Endothelial cell of umbilical vein (primary cell): ENCODE measurements around the gene DIS3L2. TPM values are rescaled to one million over a fixed set of nuclear protein-coding genes. Genes with fewer than 3 reads are reported as not detected.

ENCODE experiments used
- BruUV-seq: library from RNA; stranded (reverse); fragments of 400-500 nt; replicated peaks from 2 replicates; lab custom pipeline; 2021; lab: Mats Ljungman, UMichigan
- CTCF ChIA-PET: fragments of 300-600, 350-600 bp; sonication (Branson Sonifier 250); formaldehyde crosslinking; loops from one replicate; lab custom pipeline; 2021; ENCODE audit warnings: antibody characterized with exemption, inconsistent platforms; lab: Charles Lee
- POLR2A ChIA-PET: fragments of 300-600, 350-600 bp; sonication (Branson Sonifier 250); formaldehyde crosslinking; loops from one replicate; lab custom pipeline; 2021; ENCODE audit warnings: antibody characterized with exemption, inconsistent platforms; lab: Charles Lee
- DNase-seq: peaks from one replicate; pipeline ENCODE4 v3.0.0-alpha.2; 2011; ENCODE audit warnings: low read depth, low spot score
- FAIRE-seq: peaks from 2 replicates; lab custom pipeline; 2011; peaks lifted over from hg19 to GRCh38; lab: Jason Lieb, UNC
- H2AFZ ChIP-seq: 2 replicates; pipeline ENCODE4 v1.6.0; 2012; ENCODE audit warnings: low read depth, low read length, control low read depth, inconsistent platforms
- H3K27ac ChIP-seq: 2 replicates; pipeline ENCODE4 v1.5.1; 2011; ENCODE audit warnings: low read depth, mild to moderate bottlenecking, control low read depth, low read length, moderate library complexity; ENCODE audit not compliant: insufficient read depth
- H3K27me3 ChIP-seq, 2 experiments: 2 replicates each; pipeline versions ENCODE4 v1.6.0 to v1.6.1; 2011; ENCODE audit warnings: low read length in 2 of 2, mixed read lengths in 1 of 2; ENCODE audit not compliant: control insufficient read depth in 2 of 2, insufficient read depth in 2 of 2
- H3K36me3 ChIP-seq, 2 experiments: 2 replicates in 1 of 2; 3 replicates in 1 of 2; pipeline ENCODE4 v1.5.1; 2011; ENCODE audit warnings: low read length in 2 of 2, mild to moderate bottlenecking in 1 of 2, moderate library complexity in 1 of 2; ENCODE audit not compliant: control insufficient read depth in 2 of 2, insufficient read depth in 2 of 2; ENCODE audit errors: extremely low read depth in 1 of 2
- H3K4me1 ChIP-seq: 3 replicates; pipeline ENCODE4 v1.5.1; 2011; ENCODE audit warnings: mild to moderate bottlenecking, low read length; ENCODE audit not compliant: control insufficient read depth, insufficient read depth; ENCODE audit errors: extremely low read depth
- H3K4me2 ChIP-seq: 2 replicates; pipeline ENCODE4 v1.6.1; 2011; ENCODE audit warnings: low read length, control low read depth, mixed read lengths; ENCODE audit not compliant: insufficient read depth
- H3K4me3 ChIP-seq, 3 experiments: fragments of 200-600 bp in 1 of 3; sonication (generic), shearing (Covaris generic) in 1 of 3; replicated peaks in 1 of 3; 2 replicates each; pipeline ENCODE4 v1.5.1; 2011 to 2016; ENCODE audit warnings: control low read depth in 3 of 3, low read length in 3 of 3, mild to moderate bottlenecking in 2 of 3, inconsistent platforms in 1 of 3, low read depth in 1 of 3, moderate library complexity in 1 of 3; ENCODE audit not compliant: insufficient read depth in 1 of 3
- H3K79me2 ChIP-seq: 2 replicates; pipeline ENCODE4 v1.6.0; 2012; ENCODE audit warnings: low read length, inconsistent platforms; ENCODE audit not compliant: control insufficient read depth, insufficient read depth
- H3K9ac ChIP-seq: replicated peaks from 2 replicates; pipeline ENCODE3; 2011; ENCODE audit warnings: low read length, control low read depth; ENCODE audit not compliant: insufficient read depth; ENCODE audit errors: extremely low read depth
- H3K9me1 ChIP-seq: replicated peaks from 3 replicates; pipeline ENCODE4 v1.6.0; 2011; ENCODE audit warnings: mild to moderate bottlenecking, low read length; ENCODE audit not compliant: control insufficient read depth, insufficient read depth; ENCODE audit errors: extremely low read depth
- H3K9me3 ChIP-seq: replicated peaks from 2 replicates; pipeline ENCODE4 v1.5.1; 2012; ENCODE audit warnings: low read length, inconsistent platforms; ENCODE audit not compliant: control insufficient read depth, insufficient read depth
- H4K20me1 ChIP-seq: replicated peaks from 2 replicates; pipeline ENCODE3; 2011; ENCODE audit warnings: mild to moderate bottlenecking, low read length; ENCODE audit not compliant: control insufficient read depth, insufficient read depth; ENCODE audit errors: extremely low read depth
- CTCF ChIP-seq, 2 donors: IDR thresholded peaks; 1 replicate in 1 of 2; 2 replicates in 1 of 2; pipeline ENCODE4 v1.5.1; 2011; ENCODE audit warnings: low read length in 2 of 2, mild to moderate bottlenecking in 2 of 2, moderate library complexity in 2 of 2, control low read depth in 1 of 2, inconsistent platforms in 1 of 2, low read depth in 1 of 2; ENCODE audit not compliant: insufficient read depth in 1 of 2; ENCODE audit errors: extremely low read depth in 1 of 2
- EZH2 ChIP-seq: IDR thresholded peaks from 2 replicates; pipeline ENCODE4 v1.6.1; 2012; ENCODE audit warnings: borderline replicate concordance, low read depth, mild to moderate bottlenecking, moderate library complexity, low read length, inconsistent platforms; ENCODE audit not compliant: severe bottlenecking
- FOS ChIP-seq: IDR thresholded peaks from 2 replicates; pipeline ENCODE4 v1.6.1; 2011; ENCODE audit warnings: mild to moderate bottlenecking, low read length, moderate library complexity, borderline replicate concordance; ENCODE audit not compliant: insufficient read depth
- GATA2 ChIP-seq: IDR thresholded peaks from 2 replicates; pipeline ENCODE4 v1.7.0; 2011; ENCODE audit warnings: low read depth, mild to moderate bottlenecking, moderate library complexity, mixed read lengths, low read length; ENCODE audit not compliant: insufficient read length, insufficient read depth
- JUN ChIP-seq: IDR thresholded peaks from 2 replicates; pipeline ENCODE4 v1.6.1; 2011; ENCODE audit warnings: borderline replicate concordance, low read depth; ENCODE audit not compliant: insufficient read length, insufficient read depth
- MYC ChIP-seq: IDR thresholded peaks from one replicate; pipeline ENCODE4 v1.6.1; 2011; ENCODE audit warnings: mild to moderate bottlenecking, low read depth, low read length
- POLR2A ChIP-seq: IDR thresholded peaks from 2 replicates; pipeline ENCODE4 v1.6.1; 2012; ENCODE audit warnings: low read depth, mild to moderate bottlenecking, control low read depth, low read length
- dilution Hi-C: fragments of 300-500 bp; cut with MboI; formaldehyde crosslinking; loops from one replicate; pipeline ENCODE4 v1.15.0; 2019; ENCODE audit warnings: low sequenced_read_pairs; ENCODE audit not compliant: extremely low pct_ligation_motif_present
- intact Hi-C: fragments of 100-400 bp; cut with micrococcal nuclease; formaldehyde crosslinking; loops from one replicate; pipeline ENCODE4 v1.10.0; 2022
- polyA plus RNA-seq, 4 experiments: library from polyadenylated mRNA; depleted of rRNA in 3 of 4; stranded (reverse) in 3 of 4; unstranded in 1 of 4; fragments of >200 nt; gene quantifications; 2 replicates each; pipeline versions ENCODE4 v1.2.1 to v1.2.3, GENCODE V29; 2011 to 2012; ENCODE audit warnings: missing spikeins in 1 of 4
- total RNA-seq: library from RNA; stranded (reverse); gene quantifications from 2 replicates; pipeline ENCODE4 v1.2.3, GENCODE V29; 2021
- TF ChIP-seq, protein P1 (sequence below): IDR thresholded peaks from 2 replicates; pipeline ENCODE4 v1.6.1; 2011; ENCODE audit not compliant: insufficient read depth, insufficient read length

Gene DIS3L2
- total and polyA plus RNA-seq, 2 donors (not counting 3 experiments of a cell fraction or from before 2014, with no cell fraction given): 14.6 to 31.2 TPM

DNA sequence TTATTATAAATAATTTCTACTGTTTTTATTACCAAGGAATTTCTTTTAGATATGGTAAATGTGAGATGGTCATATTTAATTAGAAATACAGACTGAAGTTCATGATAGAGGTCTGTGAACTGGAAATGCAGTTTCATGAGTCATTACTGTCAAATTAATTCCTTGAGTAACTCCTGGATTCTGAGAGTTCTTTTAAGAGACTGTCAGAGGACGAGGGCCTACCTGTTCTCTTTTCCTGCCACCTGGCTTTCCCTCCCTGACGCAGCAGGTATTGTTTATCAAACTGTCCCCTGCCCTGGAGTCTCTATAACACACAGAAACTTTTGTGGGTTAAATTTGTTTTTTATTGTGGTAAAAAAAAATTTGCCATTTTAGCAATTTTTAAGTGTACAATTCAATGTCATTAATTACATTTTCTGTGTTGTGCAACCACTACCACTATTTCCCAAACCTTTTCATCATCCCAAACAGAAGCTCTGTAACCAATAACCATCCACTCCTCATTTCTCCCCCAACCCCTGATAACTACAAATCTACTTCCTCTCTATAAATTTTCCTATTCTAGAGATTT, 142.6 kb downstream of the DIS3L2 start:
- DNase-seq: no peak
- Histone ChIP-seq H3K4me3 (no peak overlapping the region), H3K4me1 (no peaks in the 10 kb centered on the region), H2AFZ (no peak overlapping the region), H3K9me3 (no peaks in the 10 kb centered on the region), H3K79me2 (no peaks in the 10 kb centered on the region), H3K27ac (no peak overlapping the region), H3K4me2 (no peak overlapping the region), H3K36me3 (no peaks in the 10 kb centered on the region), H4K20me1 (no peaks in the 10 kb centered on the region), H3K27me3 (no peaks in the 10 kb centered on the region), H3K9me1 (no peaks in the 10 kb centered on the region), H3K9ac (no peak overlapping the region)
- no peak for TF ChIP-seq MYC
- TF ChIP-seq JUN: no peak
- no peak for TF ChIP-seq POLR2A
- TF ChIP-seq GATA2: no peak
- no peak for TF ChIP-seq FOS
- no peak for TF ChIP-seq EZH2
- TF ChIP-seq CTCF (IDR thresholded peaks at IDR 0.05; ENCODE audit: extremely low read depth in 1 of 2, insufficient read depth in 1 of 2, low read depth in 1 of 2, low read length in 2 of 2): no peak
- TF ChIP-seq, protein P1, sequence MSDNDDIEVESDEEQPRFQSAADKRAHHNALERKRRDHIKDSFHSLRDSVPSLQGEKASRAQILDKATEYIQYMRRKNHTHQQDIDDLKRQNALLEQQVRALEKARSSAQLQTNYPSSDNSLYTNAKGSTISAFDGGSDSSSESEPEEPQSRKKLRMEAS: no peak
- ChIA-PET CTCF (interaction anchor here (0.8 kb wide), 1 partner anchor 13 kb away, joined by 3 read pairs; no protein-coding TSS in a partner anchor), POLR2A (no interaction called here)
- BruUV-seq: no TSS peak
- intact Hi-C loops (no loop called here), dilution Hi-C loops (no loop called here)
- FAIRE-seq: no peak
